GM12892 (cell line): ENCODE measurements around the gene MCOLN2.

Experiments
- POLR2A ChIP-seq: IDR thresholded peaks from 2 replicates; pipeline ENCODE4 v1.6.1; 2011; ENCODE audit warnings: low read depth, low read length, control low read depth
- POLR2AphosphoS5 ChIP-seq: IDR thresholded peaks from 2 replicates; pipeline ENCODE4 v1.6.1; 2011; ENCODE audit warnings: low read depth, low read length, control low read depth

DNA sequence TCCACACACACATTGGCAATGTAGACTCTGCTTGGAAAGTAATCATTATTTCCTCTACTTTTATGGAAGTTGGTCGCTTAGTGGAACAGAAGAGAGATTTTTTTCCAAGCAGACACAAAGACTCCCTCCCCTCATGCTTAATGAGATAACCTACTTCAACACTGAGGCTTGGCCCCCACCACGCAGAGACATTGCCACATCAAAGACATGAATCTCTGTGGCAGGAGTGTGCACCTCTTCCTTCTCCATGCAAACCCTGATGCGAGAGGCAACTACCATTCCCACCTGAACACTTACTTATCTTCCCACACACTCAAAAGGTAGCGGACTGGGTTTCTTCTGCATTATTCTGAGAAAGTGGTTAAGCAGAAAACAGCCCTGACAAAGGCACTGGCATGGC, 66.6 kb downstream of the MCOLN2 start:
- TF ChIP-seq POLR2AphosphoS5 (no peak; the same call in 1 of the 2 replicates), POLR2A (no peak)
